Measurements from ENCODE around the gene EXOC1L.

GRCh38 chr4:55854129-55854528 is 34.5 kb downstream of the EXOC1L start:
- TF ChIP-seq CTCF (IDR thresholded peaks at IDR 0.05) (no peak), POLR2A (IDR thresholded peaks at IDR 0.05) (no peak), EP300 (IDR thresholded peaks at IDR 0.05) (no peak)
